ENCODE measurements around the gene TRAF2. TPM values are rescaled to one million over a fixed set of nuclear protein-coding genes. Genes with fewer than 3 reads are reported as not detected.

The TRAF2 gene
- total RNA-seq, 6 experiments from 2014 or later, result 11.1 to 15.9 (median 13.6) TPM

- Mint-ChIP-seq H3K4me3 (no peak overlapping the region), H3K9me3 (no peaks in the 10 kb centered on the region), H3K36me3 (ENCODE audit: low read depth) (0 out of 2 replicates have a peak, but pooled peaks cover 4% of the 10 kb centered on the region), H3K4me1 (ENCODE audit: low read depth) (no peaks in the 10 kb centered on the region), H3K27me3 (ENCODE audit: insufficient read depth) (peaks cover 3% of the 10 kb centered on the region; the same call in 1 of the 2 replicates), H3K27ac (no peak overlapping the region)
- no peak for DNase-seq
- no peak for TF ChIP-seq CTCF (IDR thresholded peaks at IDR 0.05)
Observed at GRCh38 chr9:136920069-136920468, 33.8 kb downstream of the TRAF2 start.

- no peak overlapping the region for H3K4me3 Mint-ChIP-seq
- H3K36me3 Mint-ChIP-seq (ENCODE audit: low read depth), result no peaks in the 10 kb centered on the region
- no peak overlapping the region for H3K27ac Mint-ChIP-seq
- H3K4me1 Mint-ChIP-seq (ENCODE audit: low read depth), result no peaks in the 10 kb centered on the region
- no peak for TF ChIP-seq CTCF (IDR thresholded peaks at IDR 0.05)
- peaks cover 3% of the 10 kb centered on the region; the same call in 1 of the 2 replicates for H3K27me3 Mint-ChIP-seq (ENCODE audit: insufficient read depth)
- no peaks in the 10 kb centered on the region for H3K9me3 Mint-ChIP-seq
- DNase-seq, result no peak
Observed at GRCh38 chr9:136920734-136921231, 34.5 kb downstream of the TRAF2 start.

- Mint-ChIP-seq H3K4me3 (no peak overlapping the region), H3K27me3 (ENCODE audit: insufficient read depth) (peaks cover 3% of the 10 kb centered on the region; the same call in 1 of the 2 replicates), H3K9me3 (no peaks in the 10 kb centered on the region), H3K27ac (no peak overlapping the region), H3K4me1 (ENCODE audit: low read depth) (no peaks in the 10 kb centered on the region), H3K36me3 (ENCODE audit: low read depth) (no peaks in the 10 kb centered on the region)
- no peak for DNase-seq
- no peak for TF ChIP-seq CTCF (IDR thresholded peaks at IDR 0.05)
Observed at GRCh38 chr9:136921307-136921706, 35.0 kb downstream of the TRAF2 start.

- Mint-ChIP-seq H3K4me3 (no peak overlapping the region), H3K27me3 (ENCODE audit: insufficient read depth) (peaks cover 3% of the 10 kb centered on the region; the same call in 1 of the 2 replicates), H3K4me1 (ENCODE audit: low read depth) (no peaks in the 10 kb centered on the region), H3K36me3 (ENCODE audit: low read depth) (no peaks in the 10 kb centered on the region), H3K9me3 (no peaks in the 10 kb centered on the region), H3K27ac (no peak overlapping the region)
- no peak for TF ChIP-seq CTCF (IDR thresholded peaks at IDR 0.05)
- DNase-seq, result no peak
Observed at GRCh38 chr9:136921718-136922117, 35.4 kb downstream of the TRAF2 start.

- no peak overlapping the region for H3K27ac Mint-ChIP-seq
- no peaks in the 10 kb centered on the region for H3K9me3 Mint-ChIP-seq
- H3K4me1 Mint-ChIP-seq (ENCODE audit: low read depth), result peaks cover 2% of the 10 kb centered on the region
- no peak overlapping the region for H3K4me3 Mint-ChIP-seq
- H3K27me3 Mint-ChIP-seq (ENCODE audit: insufficient read depth), result peaks cover 3% of the 10 kb centered on the region; the same call in 1 of the 2 replicates
- no peak for TF ChIP-seq CTCF (IDR thresholded peaks at IDR 0.05)
- peaks cover 4% of the 10 kb centered on the region; the same call in 1 of the 2 replicates for H3K36me3 Mint-ChIP-seq (ENCODE audit: low read depth)
- no peak for DNase-seq
Observed at GRCh38 chr9:136922540-136922939, 36.2 kb downstream of the TRAF2 start.
